WTC11 (cell line): ENCODE measurements around the gene SEC11A.

Source experiments
- CREB1 ChIP-seq: sonication (generic); formaldehyde crosslinking; IDR thresholded peaks from 2 replicates; pipeline ENCODE4 v1.8.0; 2023; ENCODE audit warnings: mild to moderate bottlenecking, missing genetic modification reagents
- CTCF ChIP-seq: fragments of 200-600 bp; IDR thresholded peaks from 2 replicates; pipeline ENCODE4 v1.8.0; 2022; ENCODE audit warnings: antibody characterized with exemption
- E2F5 ChIP-seq: sonication (generic); formaldehyde crosslinking; IDR thresholded peaks from 2 replicates; pipeline ENCODE4 v1.8.1; 2022; ENCODE audit warnings: mild to moderate bottlenecking, moderate library complexity, missing genetic modification reagents
- ELF4 ChIP-seq: sonication (generic); formaldehyde crosslinking; IDR thresholded peaks from 2 replicates; pipeline ENCODE4 v1.8.1; 2022; ENCODE audit warnings: low read depth, mild to moderate bottlenecking, moderate library complexity, missing genetic modification reagents
- EMX1 ChIP-seq: fragments of 250-450 bp; sonication (Bioruptor Pico); IDR thresholded peaks from 2 replicates; pipeline ENCODE4 v1.8.0; 2021; ENCODE audit warnings: mild to moderate bottlenecking
- FOXJ3 ChIP-seq: sonication (generic); formaldehyde crosslinking; IDR thresholded peaks from 2 replicates; pipeline ENCODE4 v1.9.0; 2021; ENCODE audit warnings: missing genetic modification reagents, mild to moderate bottlenecking, borderline replicate concordance
- FOXK1 ChIP-seq: sonication (generic); formaldehyde crosslinking; IDR thresholded peaks from 2 replicates; pipeline ENCODE4 v1.8.0; 2022; ENCODE audit warnings: mild to moderate bottlenecking, moderate library complexity, missing genetic modification reagents
- IRF1 ChIP-seq: sonication (generic); formaldehyde crosslinking; IDR thresholded peaks from 2 replicates; pipeline ENCODE4 v1.8.0; 2023; ENCODE audit warnings: missing genetic modification reagents
- TCF7 ChIP-seq: sonication (generic); formaldehyde crosslinking; IDR thresholded peaks from 2 replicates; pipeline ENCODE4 v1.8.0; 2022; ENCODE audit warnings: mild to moderate bottlenecking, low read depth, missing genetic modification reagents, moderate library complexity
- USF2 ChIP-seq: sonication (generic); formaldehyde crosslinking; IDR thresholded peaks from 2 replicates; pipeline ENCODE4 v1.8.1; 2023; ENCODE audit warnings: mild to moderate bottlenecking, missing genetic modification reagents, moderate library complexity
- ZNF396 ChIP-seq: fragments of 250-450 bp; sonication (Bioruptor Pico); IDR thresholded peaks from 2 replicates; pipeline ENCODE4 v1.8.0; 2021; ENCODE audit warnings: mild to moderate bottlenecking, moderate library complexity, borderline replicate concordance

GRCh38 chr15:84760219-84760618 is 44.3 kb upstream of the SEC11A start:
- TF ChIP-seq EMX1 (CRISPR knock-in tag): no peak
- no peak for TF ChIP-seq CTCF
- TF ChIP-seq ELF4 (CRISPR knock-in tag): no peak
- no peak for TF ChIP-seq E2F5 (CRISPR knock-in tag)
- TF ChIP-seq IRF1 (CRISPR knock-in tag): no peak
- no peak for TF ChIP-seq FOXJ3 (CRISPR knock-in tag)
- TF ChIP-seq FOXK1 (CRISPR knock-in tag): no peak
- TF ChIP-seq ZNF396 (CRISPR knock-in tag): no peak
- no peak for TF ChIP-seq USF2 (CRISPR knock-in tag)
- TF ChIP-seq TCF7 (CRISPR knock-in tag): no peak
- no peak for TF ChIP-seq CREB1 (CRISPR knock-in tag)
